H9 (cell line): ENCODE data around the gene ARHGAP25. TPM values are rescaled to one million over a fixed set of nuclear protein-coding genes. Genes with fewer than 3 reads are reported as not detected.

Experiments
- DNase-seq: peaks from one replicate; pipeline ENCODE4 v3.0.0-alpha.2; 2017
- H2AFZ ChIP-seq: one replicate; pipeline ENCODE4 v1.6.1; 2013; ENCODE audit warnings: mild to moderate bottlenecking, low read length, control low read depth, moderate library complexity
- H2AK5ac ChIP-seq: 2 replicates; pipeline ENCODE4 v1.6.1; 2013; ENCODE audit warnings: low read length, control low read depth, mixed read lengths; ENCODE audit not compliant: insufficient read length
- H2BK120ac ChIP-seq: one replicate; pipeline ENCODE4 v1.6.1; 2013; ENCODE audit warnings: low read depth, mild to moderate bottlenecking, low read length, control low read depth, inconsistent platforms; ENCODE audit not compliant: poor library complexity, severe bottlenecking
- H2BK12ac ChIP-seq: 2 replicates; pipeline ENCODE4 v1.6.1; 2013; ENCODE audit warnings: low read length, control low read depth, mixed read lengths, low read depth; ENCODE audit not compliant: insufficient read length
- H2BK15ac ChIP-seq: 2 replicates; pipeline ENCODE4 v1.6.1; 2013; ENCODE audit warnings: low read depth, low read length, control low read depth
- H2BK20ac ChIP-seq: one replicate; pipeline ENCODE4 v1.6.1; 2013; ENCODE audit warnings: low read depth, mild to moderate bottlenecking, low read length, control low read depth, inconsistent platforms; ENCODE audit not compliant: poor library complexity, severe bottlenecking
- H2BK5ac ChIP-seq: 2 replicates; pipeline ENCODE4 v1.6.1; 2013; ENCODE audit warnings: low read length, control low read depth, mixed read lengths; ENCODE audit not compliant: insufficient read length
- H3K14ac ChIP-seq: 2 replicates; pipeline ENCODE4 v1.6.1; 2013; ENCODE audit warnings: low read length, control low read depth; ENCODE audit not compliant: insufficient read depth
- H3K18ac ChIP-seq: 2 replicates; pipeline ENCODE4 v1.6.1; 2013; ENCODE audit warnings: low read depth, mild to moderate bottlenecking, mixed read lengths, low read length, control low read depth; ENCODE audit not compliant: insufficient read length
- H3K23ac ChIP-seq: 2 replicates; pipeline ENCODE4 v1.6.1; 2013; ENCODE audit warnings: low read length, control low read depth, mixed read lengths, low read depth; ENCODE audit not compliant: insufficient read length
- H3K23me2 ChIP-seq: 2 replicates; pipeline ENCODE4 v1.6.1; 2013; ENCODE audit warnings: low read depth, mild to moderate bottlenecking, mixed read lengths, low read length, control low read depth; ENCODE audit not compliant: insufficient read length, poor library complexity, severe bottlenecking
- H3K27ac ChIP-seq: 2 replicates; pipeline ENCODE4 v1.5.1; 2013; ENCODE audit warnings: low read length, control low read depth, mixed read lengths, low read depth; ENCODE audit not compliant: insufficient read length
- H3K27me3 ChIP-seq: 2 replicates; pipeline ENCODE4 v1.6.1; 2013; ENCODE audit warnings: low read length, control low read depth, inconsistent platforms; ENCODE audit not compliant: insufficient read depth
- H3K4ac ChIP-seq: 2 replicates; pipeline ENCODE4 v1.6.1; 2013; ENCODE audit warnings: low read depth, mild to moderate bottlenecking, control low read depth, inconsistent platforms, low read length, moderate library complexity
- H3K4me1 ChIP-seq: 2 replicates; pipeline ENCODE4 v1.6.1; 2013; ENCODE audit warnings: low read length, control low read depth, inconsistent platforms; ENCODE audit not compliant: insufficient read depth
- H3K4me2 ChIP-seq: 2 replicates; pipeline ENCODE4 v1.6.1; 2013; ENCODE audit warnings: low read length, control low read depth, mixed read lengths; ENCODE audit not compliant: insufficient read length, insufficient read depth
- H3K56ac ChIP-seq: 2 replicates; pipeline ENCODE4 v1.6.1; 2013; ENCODE audit warnings: low read depth, mild to moderate bottlenecking, mixed read lengths, low read length, control low read depth; ENCODE audit not compliant: insufficient read length
- H3K79me1 ChIP-seq: 2 replicates; pipeline ENCODE4 v1.6.1; 2013; ENCODE audit warnings: low read depth, mild to moderate bottlenecking, moderate library complexity, low read length, control low read depth, inconsistent platforms; ENCODE audit not compliant: insufficient read depth, poor library complexity, severe bottlenecking
- H3K79me2 ChIP-seq: 2 replicates; pipeline ENCODE4 v1.6.1; 2013; ENCODE audit warnings: low read length, control low read depth, inconsistent platforms; ENCODE audit not compliant: insufficient read depth
- H3K9ac ChIP-seq: 2 replicates; pipeline ENCODE4 v1.6.1; 2013; ENCODE audit warnings: low read length, control low read depth, mixed read lengths; ENCODE audit not compliant: insufficient read length; ENCODE audit errors: extremely low read depth
- H3K9me3 ChIP-seq: one replicate; pipeline ENCODE4 v1.6.1; 2013; ENCODE audit warnings: low read depth, low read length, inconsistent platforms; ENCODE audit not compliant: control insufficient read depth
- H3T11ph ChIP-seq: one replicate; pipeline ENCODE4 v1.6.1; 2013; ENCODE audit warnings: mild to moderate bottlenecking, low read length, control low read depth, inconsistent platforms
- H4K20me1 ChIP-seq: one replicate; pipeline ENCODE4 v1.6.1; 2013; ENCODE audit not compliant: control insufficient read depth, insufficient read length, insufficient read depth
- H4K5ac ChIP-seq: 2 replicates; pipeline ENCODE4 v1.6.1; 2013; ENCODE audit warnings: low read depth, mild to moderate bottlenecking, mixed read lengths, low read length, control low read depth; ENCODE audit not compliant: insufficient read length
- H4K8ac ChIP-seq: replicated peaks from 2 replicates; pipeline ENCODE4 v1.6.1; 2013; ENCODE audit warnings: low read length, control low read depth, mixed read lengths, low read depth; ENCODE audit not compliant: insufficient read length
- H4K91ac ChIP-seq: 2 replicates; pipeline ENCODE4 v1.6.1; 2013; ENCODE audit warnings: low read depth, mild to moderate bottlenecking, moderate library complexity, mixed read lengths, low read length, control low read depth; ENCODE audit not compliant: insufficient read length
- H3K27ac Mint-ChIP-seq, 3 experiments: 2 replicates in 2 of 3; 3 replicates in 1 of 3; pipeline ENCODE4 v1.8.0; 2020 to 2021; ENCODE audit warnings: mixed read lengths in 3 of 3, mild to moderate bottlenecking in 1 of 3, moderate library complexity in 1 of 3
- H3K27me3 Mint-ChIP-seq: 2 replicates; pipeline ENCODE4 v1.8.0; 2021; ENCODE audit warnings: low read depth, mild to moderate bottlenecking, moderate library complexity, mixed read lengths
- H3K36me3 Mint-ChIP-seq, 3 experiments: 2 replicates in 2 of 3; 3 replicates in 1 of 3; pipeline ENCODE4 v1.8.0; 2020 to 2021; ENCODE audit warnings: low read depth in 3 of 3, mixed read lengths in 3 of 3; ENCODE audit not compliant: insufficient read depth in 1 of 3
- H3K4me1 Mint-ChIP-seq, 2 experiments: 2 replicates each; pipeline ENCODE4 v1.8.0; 2020; ENCODE audit warnings: mixed read lengths in 2 of 2
- H3K4me3 Mint-ChIP-seq, 2 experiments: 2 replicates in 1 of 2; 3 replicates in 1 of 2; pipeline ENCODE4 v1.8.0; 2020 to 2021; ENCODE audit warnings: mild to moderate bottlenecking in 2 of 2, mixed read lengths in 2 of 2, moderate library complexity in 1 of 2
- H3K9me3 Mint-ChIP-seq, 2 experiments: 2 replicates in 1 of 2; 3 replicates in 1 of 2; pipeline ENCODE4 v1.8.0; 2020; ENCODE audit warnings: mild to moderate bottlenecking in 2 of 2, mixed read lengths in 2 of 2, moderate library complexity in 1 of 2
- CTCF ChIP-seq: fragments of 200-600 bp; sonication (generic); conservative IDR thresholded peaks from 3 replicates; pipeline ENCODE4 v1.8.0; 2021; ENCODE audit warnings: antibody characterized with exemption, mild to moderate bottlenecking
- WGBS: extraction: QIAGEN DNeasy Blood & Tissue Kit; methylation state at CpG from one replicate; pipeline ENCODE4 v1.1.7; 2013; ENCODE audit warnings: missing lambda C conversion rate, low lambda C conversion rate, mixed read lengths; ENCODE audit not compliant: insufficient read length; ENCODE audit errors: extremely low coverage; 5-methylcytosine and 5-hydroxymethylcytosine counted together
- total RNA-seq: library from RNA; stranded (reverse); gene quantifications from 2 replicates; pipeline ENCODE4 v1.2.1, GENCODE V29; 2021

The ARHGAP25 gene
- total RNA-seq, 1 experiment from 2014 or later = 1.3 TPM

GRCh38 chr2:68787356-68787755 lies 52.7 kb downstream of the ARHGAP25 start:
- no peak overlapping the region for H4K91ac ChIP-seq
- H3K4me3 Mint-ChIP-seq = no peak overlapping the region

More at GRCh38 chr2:68787356-68787755, 52.7 kb downstream of the ARHGAP25 start:
- Histone ChIP-seq H3T11ph (no peak overlapping the region), H2BK5ac (no peak overlapping the region), H2BK15ac (no peak overlapping the region), H3K14ac (no peak overlapping the region), H3K9ac (no peak overlapping the region), H3K27me3 (no peaks in the 10 kb centered on the region), H3K18ac (no peak overlapping the region), H4K20me1 (no peaks in the 10 kb centered on the region), H3K23ac (no peak overlapping the region), H3K27ac (no peak overlapping the region), H3K4me2 (no peak overlapping the region), H3K4ac (no peak overlapping the region), H3K79me1 (no peaks in the 10 kb centered on the region), H2AK5ac (no peak overlapping the region), H2BK12ac (no peak overlapping the region), H3K4me1 (no peaks in the 10 kb centered on the region), H2BK20ac (no peak overlapping the region), H3K79me2 (no peaks in the 10 kb centered on the region), H2BK120ac (no peak overlapping the region), H3K56ac (no peak overlapping the region), H3K23me2 (no peaks in the 10 kb centered on the region), H4K8ac (no peak overlapping the region), H2AFZ (no peak overlapping the region), H4K5ac (no peak overlapping the region), H3K9me3 (no peaks in the 10 kb centered on the region)
- Mint-ChIP-seq H3K27me3 (no peaks in the 10 kb centered on the region; the same call in 1 of the 2 replicates), H3K9me3 (no peaks in the 10 kb centered on the region), H3K36me3 (no peaks in the 10 kb centered on the region), H3K4me1 (no peaks in the 10 kb centered on the region), H3K27ac (no peak overlapping the region)
- no peak for TF ChIP-seq CTCF
- no CpG with 5 or more reads among the region's 4 CpGs for WGBS
- no peak for DNase-seq
